Skin epidermis (tissue), 12 donors: ENCODE measurements around the gene LDB3.
A peak's percentile ranks its signal among the peaks of the same experiment; 100 is the strongest.

Experiments used
- H3K27ac ChIP-seq, 21 experiments: fragments of 200-600 bp; sonication (generic) in 11 of 21; one replicate each; pipeline ENCODE4 v1.5.0; 2020; ENCODE audit warnings: mild to moderate bottlenecking in 3 of 21, inconsistent platforms in 2 of 21, moderate library complexity in 2 of 21
- H3K4me3 ChIP-seq, 7 experiments: fragments of 200-600 bp; sonication (generic) in 2 of 7; one replicate each; pipeline ENCODE4 v1.5.0; 2020; ENCODE audit warnings: inconsistent platforms in 2 of 7, mild to moderate bottlenecking in 2 of 7, moderate library complexity in 1 of 7

The LDB3 gene

GRCh38 chr10:86663046-86663345 is 5.3 kb upstream of the LDB3 start:
- H3K4me3 ChIP-seq = no peak overlapping the region
- H3K27ac ChIP-seq = no peak overlapping the region

- Histone ChIP-seq H3K4me3 (no peak overlapping the region), H3K27ac (no peak overlapping the region)
Observed at GRCh38 chr10:86663576-86664339, 4.6 kb upstream of the LDB3 start.

GRCh38 chr10:86664341-86665217 is 3.7 kb upstream of the LDB3 start:
- no peak overlapping the region for H3K27ac ChIP-seq
- H3K4me3 ChIP-seq = no peak overlapping the region

GRCh38 chr10:86665218-86665607 is 3.1 kb upstream of the LDB3 start:
- H3K27ac ChIP-seq = no peak overlapping the region
- H3K4me3 ChIP-seq = no peak overlapping the region

- Histone ChIP-seq H3K27ac (no peak overlapping the region), H3K4me3 (no peak overlapping the region)
Observed at GRCh38 chr10:86665868-86666267, 2.4 kb upstream of the LDB3 start.

GRCh38 chr10:86666538-86666937 is 1.8 kb upstream of the LDB3 start:
- H3K4me3 ChIP-seq = no peak overlapping the region
- H3K27ac ChIP-seq = peak overlapping the region in 1 of 21 experiments; percentile 3

GRCh38 chr10:86667421-86668181 is 710 bp upstream of the LDB3 start:
- H3K4me3 ChIP-seq = no peak overlapping the region

GRCh38 chr10:86670290-86670811 is 2.0 kb downstream of the LDB3 start:
- peak overlapping the region in 1 of 21 experiments; percentile 13 for H3K27ac ChIP-seq
- H3K4me3 ChIP-seq = no peak overlapping the region

More at GRCh38 chr10:86667421-86668181, 710 bp upstream of the LDB3 start:
- peak overlapping the region in 2 of 21 experiments; percentile 16 to 55 for H3K27ac ChIP-seq

GRCh38 chr10:86670876-86671275 is 2.6 kb downstream of the LDB3 start:
- no peak overlapping the region for H3K4me3 ChIP-seq
- H3K27ac ChIP-seq = no peak overlapping the region

- H3K27ac ChIP-seq = peak overlapping the region in 1 of 21 experiments; percentile 8
- no peak overlapping the region for H3K4me3 ChIP-seq
Observed at GRCh38 chr10:86671419-86671818, 3.1 kb downstream of the LDB3 start.

- Histone ChIP-seq H3K4me3 (no peak overlapping the region), H3K27ac (peak overlapping the region in 1 of 21 experiments; percentile 35)
Observed at GRCh38 chr10:86671985-86672710, 3.8 kb downstream of the LDB3 start.

GRCh38 chr10:86673216-86673826 is 5.0 kb downstream of the LDB3 start:
- H3K27ac ChIP-seq = peak overlapping the region in 2 of 21 experiments; percentile 13 to 29
- H3K4me3 ChIP-seq = no peak overlapping the region

GRCh38 chr10:86673827-86674581 is 5.7 kb downstream of the LDB3 start:
- no peak overlapping the region for H3K4me3 ChIP-seq
- no peak overlapping the region for H3K27ac ChIP-seq

GRCh38 chr10:86674912-86675311 is 6.6 kb downstream of the LDB3 start:
- Histone ChIP-seq H3K4me3 (no peak overlapping the region), H3K27ac (no peak overlapping the region)

- no peak overlapping the region for H3K4me3 ChIP-seq
- H3K27ac ChIP-seq = no peak overlapping the region
Observed at GRCh38 chr10:86677374-86677773, 9.1 kb downstream of the LDB3 start.

- H3K27ac ChIP-seq = no peak overlapping the region
- H3K4me3 ChIP-seq = no peak overlapping the region
Observed at GRCh38 chr10:86678999-86679792, 10.9 kb downstream of the LDB3 start.

- no peak overlapping the region for H3K4me3 ChIP-seq
- no peak overlapping the region for H3K27ac ChIP-seq
Observed at GRCh38 chr10:86681047-86681446, 12.7 kb downstream of the LDB3 start.
